Measurements from ENCODE around the gene ENTPD1. TPM values are rescaled to one million over a fixed set of nuclear protein-coding genes. Genes with fewer than 3 reads are reported as not detected.

Gene ENTPD1
- total RNA-seq, 1 experiment from 2014 or later, result 0.37 TPM

DNA sequence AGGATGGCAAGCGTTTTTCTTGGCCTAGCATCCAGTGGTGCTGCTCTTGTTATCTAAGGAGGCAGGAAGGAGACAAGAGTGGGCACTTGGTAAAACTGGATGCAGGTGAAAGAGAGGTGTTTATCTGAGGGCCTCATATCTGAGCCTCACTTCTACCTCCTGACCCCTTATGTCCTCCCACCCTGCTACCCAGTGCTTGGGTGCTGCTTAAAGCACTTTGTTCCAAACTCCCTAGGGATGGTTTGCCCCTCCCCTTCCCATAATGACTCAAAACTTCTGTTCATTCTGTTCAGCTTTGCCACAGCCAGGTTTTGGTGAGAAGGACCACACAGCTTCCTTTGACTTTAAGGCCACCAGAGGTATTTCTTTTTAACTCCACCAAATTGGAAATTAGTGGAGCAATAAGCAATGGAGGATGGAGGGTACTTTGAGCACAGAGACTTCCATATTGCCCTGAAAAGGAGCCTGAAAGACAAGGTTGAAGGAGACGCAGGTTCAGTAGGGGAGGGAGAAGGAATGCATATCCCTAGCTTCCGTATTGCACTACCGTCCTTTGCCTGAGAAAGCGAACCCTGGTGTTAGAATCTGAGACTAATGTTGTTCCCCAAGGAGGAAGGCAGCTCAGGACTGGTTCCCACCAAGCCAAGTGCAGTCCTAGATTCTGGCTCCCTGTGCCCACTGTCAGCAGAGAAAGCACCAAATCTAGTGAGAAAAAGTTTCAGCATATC, 30.1 kb downstream of the ENTPD1 start:
- DNase-seq (ENCODE audit: low read depth, low spot score) (no peak), ATAC-seq (no peak)
- Histone ChIP-seq H3K79me2 (ENCODE audit: insufficient read depth, low read length) (no peaks in the 10 kb centered on the region), H4K20me1 (ENCODE audit: insufficient read depth) (no peaks in the 10 kb centered on the region), H3K9me2 (ENCODE audit: insufficient read depth) (no peaks in the 10 kb centered on the region), H3K9me3 (ENCODE audit: control insufficient read depth in 1 of 2, insufficient read depth in 1 of 2, low read depth in 1 of 2, low read length in 2 of 2) (no peaks in the 10 kb centered on the region), H3K4me3 (replicated peaks in 1 of 2; ENCODE audit: low read depth in 1 of 2, low read length in 2 of 2) (no peak overlapping the region), H3K27ac (ENCODE audit: low read depth, low read length) (no peak overlapping the region), H3K4me2 (ENCODE audit: low read length) (no peak overlapping the region), H3K4me1 (ENCODE audit: control insufficient read depth in 1 of 2, insufficient read depth in 2 of 2, low read length in 2 of 2) (no peaks in the 10 kb centered on the region), H3K27me3 (ENCODE audit: insufficient read depth, low read length) (no peaks in the 10 kb centered on the region), H3K9ac (ENCODE audit: low read length) (no peak overlapping the region), H3K36me3 (ENCODE audit: control insufficient read depth in 1 of 2, insufficient read depth in 2 of 2, low read length in 2 of 2) (no peaks in the 10 kb centered on the region), H2AFZ (ENCODE audit: low read depth, low read length, poor library complexity, severe bottlenecking) (no peak overlapping the region)
- ChIA-PET RAD21 (ENCODE audit: low non-redundant PET in 1 of 2, low total read pairs in 2 of 2, uncharacterized antibody in 2 of 2, unreplicated experiment in 2 of 2) (no interaction called here), POLR2A (no interaction called here), CTCF (interaction anchor here (1.0 kb wide), 1 partner anchor 56 kb away, joined by 3 read pairs; no protein-coding TSS in a partner anchor)
- BruUV-seq (replicated peaks), result no TSS peak
- TF ChIP-seq SIN3A (IDR thresholded peaks at IDR 0.05; ENCODE audit: low read depth) (no peak), SP1 (IDR thresholded peaks at IDR 0.05; ENCODE audit: low read depth) (no peak), CBX3 (IDR thresholded peaks at IDR 0.05; ENCODE audit: low read depth) (no peak), POLR2AphosphoS5 (IDR thresholded peaks at IDR 0.05; ENCODE audit: low read depth, low read length) (no peak), FOSL1 (IDR thresholded peaks at IDR 0.05; ENCODE audit: low read depth) (no peak), EGR1 (IDR thresholded peaks at IDR 0.05; ENCODE audit: low read depth) (no peak), EZH2phosphoT487 (IDR thresholded peaks at IDR 0.05; ENCODE audit: borderline replicate concordance) (no peak), RAD21 (IDR thresholded peaks at IDR 0.05; ENCODE audit: low read depth) (no peak), CEBPB (IDR thresholded peaks at IDR 0.05; ENCODE audit: low read depth) (no peak), ELF1 (IDR thresholded peaks at IDR 0.05; ENCODE audit: borderline replicate concordance, low read depth) (no peak)
- TF ChIP-seq, protein P1, sequence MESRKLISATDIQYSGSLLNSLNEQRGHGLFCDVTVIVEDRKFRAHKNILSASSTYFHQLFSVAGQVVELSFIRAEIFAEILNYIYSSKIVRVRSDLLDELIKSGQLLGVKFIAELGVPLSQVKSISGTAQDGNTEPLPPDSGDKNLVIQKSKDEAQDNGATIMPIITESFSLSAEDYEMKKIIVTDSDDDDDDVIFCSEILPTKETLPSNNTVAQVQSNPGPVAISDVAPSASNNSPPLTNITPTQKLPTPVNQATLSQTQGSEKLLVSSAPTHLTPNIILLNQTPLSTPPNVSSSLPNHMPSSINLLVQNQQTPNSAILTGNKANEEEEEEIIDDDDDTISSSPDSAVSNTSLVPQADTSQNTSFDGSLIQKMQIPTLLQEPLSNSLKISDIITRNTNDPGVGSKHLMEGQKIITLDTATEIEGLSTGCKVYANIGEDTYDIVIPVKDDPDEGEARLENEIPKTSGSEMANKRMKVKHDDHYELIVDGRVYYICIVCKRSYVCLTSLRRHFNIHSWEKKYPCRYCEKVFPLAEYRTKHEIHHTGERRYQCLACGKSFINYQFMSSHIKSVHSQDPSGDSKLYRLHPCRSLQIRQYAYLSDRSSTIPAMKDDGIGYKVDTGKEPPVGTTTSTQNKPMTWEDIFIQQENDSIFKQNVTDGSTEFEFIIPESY (IDR thresholded peaks at IDR 0.05; ENCODE audit: extremely low read depth, insufficient replicate concordance, low read length), result no peak
- TF ChIP-seq, protein P2, sequence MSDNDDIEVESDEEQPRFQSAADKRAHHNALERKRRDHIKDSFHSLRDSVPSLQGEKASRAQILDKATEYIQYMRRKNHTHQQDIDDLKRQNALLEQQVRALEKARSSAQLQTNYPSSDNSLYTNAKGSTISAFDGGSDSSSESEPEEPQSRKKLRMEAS (IDR thresholded peaks at IDR 0.05), result no peak
- TF ChIP-seq, protein P3, sequence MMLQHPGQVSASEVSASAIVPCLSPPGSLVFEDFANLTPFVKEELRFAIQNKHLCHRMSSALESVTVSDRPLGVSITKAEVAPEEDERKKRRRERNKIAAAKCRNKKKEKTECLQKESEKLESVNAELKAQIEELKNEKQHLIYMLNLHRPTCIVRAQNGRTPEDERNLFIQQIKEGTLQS (IDR thresholded peaks at IDR 0.05), result no peak
- TF ChIP-seq, protein P4, sequence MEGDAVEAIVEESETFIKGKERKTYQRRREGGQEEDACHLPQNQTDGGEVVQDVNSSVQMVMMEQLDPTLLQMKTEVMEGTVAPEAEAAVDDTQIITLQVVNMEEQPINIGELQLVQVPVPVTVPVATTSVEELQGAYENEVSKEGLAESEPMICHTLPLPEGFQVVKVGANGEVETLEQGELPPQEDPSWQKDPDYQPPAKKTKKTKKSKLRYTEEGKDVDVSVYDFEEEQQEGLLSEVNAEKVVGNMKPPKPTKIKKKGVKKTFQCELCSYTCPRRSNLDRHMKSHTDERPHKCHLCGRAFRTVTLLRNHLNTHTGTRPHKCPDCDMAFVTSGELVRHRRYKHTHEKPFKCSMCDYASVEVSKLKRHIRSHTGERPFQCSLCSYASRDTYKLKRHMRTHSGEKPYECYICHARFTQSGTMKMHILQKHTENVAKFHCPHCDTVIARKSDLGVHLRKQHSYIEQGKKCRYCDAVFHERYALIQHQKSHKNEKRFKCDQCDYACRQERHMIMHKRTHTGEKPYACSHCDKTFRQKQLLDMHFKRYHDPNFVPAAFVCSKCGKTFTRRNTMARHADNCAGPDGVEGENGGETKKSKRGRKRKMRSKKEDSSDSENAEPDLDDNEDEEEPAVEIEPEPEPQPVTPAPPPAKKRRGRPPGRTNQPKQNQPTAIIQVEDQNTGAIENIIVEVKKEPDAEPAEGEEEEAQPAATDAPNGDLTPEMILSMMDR (IDR thresholded peaks at IDR 0.05 in 2 of 3, conservative IDR thresholded peaks at IDR 0.05 in 1 of 3; ENCODE audit: borderline replicate concordance in 1 of 3, insufficient read depth in 1 of 3, low read depth in 2 of 3, low read length in 2 of 3), result no peak
- TF ChIP-seq, protein P5, sequence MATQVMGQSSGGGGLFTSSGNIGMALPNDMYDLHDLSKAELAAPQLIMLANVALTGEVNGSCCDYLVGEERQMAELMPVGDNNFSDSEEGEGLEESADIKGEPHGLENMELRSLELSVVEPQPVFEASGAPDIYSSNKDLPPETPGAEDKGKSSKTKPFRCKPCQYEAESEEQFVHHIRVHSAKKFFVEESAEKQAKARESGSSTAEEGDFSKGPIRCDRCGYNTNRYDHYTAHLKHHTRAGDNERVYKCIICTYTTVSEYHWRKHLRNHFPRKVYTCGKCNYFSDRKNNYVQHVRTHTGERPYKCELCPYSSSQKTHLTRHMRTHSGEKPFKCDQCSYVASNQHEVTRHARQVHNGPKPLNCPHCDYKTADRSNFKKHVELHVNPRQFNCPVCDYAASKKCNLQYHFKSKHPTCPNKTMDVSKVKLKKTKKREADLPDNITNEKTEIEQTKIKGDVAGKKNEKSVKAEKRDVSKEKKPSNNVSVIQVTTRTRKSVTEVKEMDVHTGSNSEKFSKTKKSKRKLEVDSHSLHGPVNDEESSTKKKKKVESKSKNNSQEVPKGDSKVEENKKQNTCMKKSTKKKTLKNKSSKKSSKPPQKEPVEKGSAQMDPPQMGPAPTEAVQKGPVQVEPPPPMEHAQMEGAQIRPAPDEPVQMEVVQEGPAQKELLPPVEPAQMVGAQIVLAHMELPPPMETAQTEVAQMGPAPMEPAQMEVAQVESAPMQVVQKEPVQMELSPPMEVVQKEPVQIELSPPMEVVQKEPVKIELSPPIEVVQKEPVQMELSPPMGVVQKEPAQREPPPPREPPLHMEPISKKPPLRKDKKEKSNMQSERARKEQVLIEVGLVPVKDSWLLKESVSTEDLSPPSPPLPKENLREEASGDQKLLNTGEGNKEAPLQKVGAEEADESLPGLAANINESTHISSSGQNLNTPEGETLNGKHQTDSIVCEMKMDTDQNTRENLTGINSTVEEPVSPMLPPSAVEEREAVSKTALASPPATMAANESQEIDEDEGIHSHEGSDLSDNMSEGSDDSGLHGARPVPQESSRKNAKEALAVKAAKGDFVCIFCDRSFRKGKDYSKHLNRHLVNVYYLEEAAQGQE (IDR thresholded peaks at IDR 0.05; ENCODE audit: low read depth), result no peak
- intact Hi-C loops (cut with micrococcal nuclease), result no loop called here
